Body of pancreas (tissue), 4 donors: ENCODE measurements around the gene MELK. TPM values are rescaled to one million over a fixed set of nuclear protein-coding genes. Genes with fewer than 3 reads are reported as not detected.

ENCODE experiments used
- ATAC-seq: fragments of 150-250 bp; one replicate; pipeline ENCODE4 v1.9.1; 2016
- DNase-seq, 4 donors: peaks; one replicate each; pipeline ENCODE4 v3.0.0-alpha.2; 2019
- H3K27ac ChIP-seq, 4 donors: fragments of 200-600 bp; sonication (generic); 1 replicate in 3 of 4; 2 replicates in 1 of 4; pipeline versions ENCODE4 v1.5.1 to v1.6.1; 2016 to 2019; ENCODE audit warnings: mild to moderate bottlenecking in 1 of 4, mixed read lengths in 1 of 4, moderate library complexity in 1 of 4
- H3K27me3 ChIP-seq, 2 donors: fragments of 200-600 bp; sonication (generic); one replicate each; pipeline ENCODE4 v1.6.0; 2016; ENCODE audit warnings: mild to moderate bottlenecking in 1 of 2
- H3K36me3 ChIP-seq, 2 donors: fragments of 200-600 bp; sonication (generic); replicated peaks in 1 of 2; 2 replicates each; pipeline ENCODE4 v1.5.1; 2016; ENCODE audit warnings: low read depth in 2 of 2; ENCODE audit not compliant: insufficient read depth in 1 of 2
- H3K4me1 ChIP-seq: fragments of 200-600 bp; sonication (generic); one replicate; pipeline ENCODE4 v1.6.0; 2016
- H3K4me3 ChIP-seq, 2 donors: fragments of 200-600 bp; sonication (generic); 1 replicate in 1 of 2; 2 replicates in 1 of 2; pipeline ENCODE4 v1.5.1; 2016 to 2019
- H3K9me3 ChIP-seq, 3 donors: fragments of 200-600 bp; sonication (generic); 1 replicate in 2 of 3; 2 replicates in 1 of 3; pipeline ENCODE4 v1.5.1; 2016
- CTCF ChIP-seq, 7 experiments: fragments of 450-650 bp in 4 of 7; fragments of 200-600 bp in 3 of 7; sonication (generic) in 3 of 7; IDR thresholded peaks; one replicate each; pipeline ENCODE4 v1.5.1; 2016 to 2019; ENCODE audit warnings: antibody characterized with exemption in 7 of 7
- POLR2A ChIP-seq, 3 donors: fragments of 450-650 bp; IDR thresholded peaks; one replicate each; pipeline ENCODE4 v1.6.1; 2016; ENCODE audit warnings: antibody characterized with exemption in 3 of 3, mild to moderate bottlenecking in 2 of 3
- WGBS, 2 donors: methylation state at CpG; one replicate each; pipeline ENCODE4 v1.1.5; 2017; 5-methylcytosine and 5-hydroxymethylcytosine counted together
- intact Hi-C: fragments of 100-400 bp; cut with DNase I; formaldehyde crosslinking; loops from one replicate; pipeline ENCODE4 v1.15.1; 2023
- total RNA-seq, 2 donors: library from RNA; depleted of rRNA; stranded (reverse); fragments of >200 nt; gene quantifications; one replicate each; pipeline ENCODE4 v1.1.0, GENCODE V29; 2016

MELK gene
- total RNA-seq, 2 donors from 2014 or later: not detected

- Histone ChIP-seq H3K9me3 (no peaks in the 10 kb centered on the region), H3K4me1 (no peaks in the 10 kb centered on the region), H3K4me3 (no peak overlapping the region), H3K36me3 (no peaks in the 10 kb centered on the region), H3K27ac (no peak overlapping the region), H3K27me3 (no peaks in the 10 kb centered on the region)
- DNase-seq (no peak), ATAC-seq (no peak)
- WGBS, 2 donors: 61 to 62% methylated on average over 3 of the region's 3 CpGs
- intact Hi-C loops: no loop called here
- TF ChIP-seq POLR2A (IDR thresholded peaks at IDR 0.05) (no peak), CTCF (IDR thresholded peaks at IDR 0.05) (no peak)
Measured at GRCh38 chr9:36717276-36717675, 144.6 kb downstream of the MELK start.

GRCh38 chr9:36718612-36719011 is 145.9 kb downstream of the MELK start:
- Histone ChIP-seq H3K9me3 (no peaks in the 10 kb centered on the region), H3K27ac (no peak overlapping the region), H3K27me3 (no peaks in the 10 kb centered on the region), H3K4me1 (no peaks in the 10 kb centered on the region), H3K36me3 (no peaks in the 10 kb centered on the region), H3K4me3 (no peak overlapping the region)
- WGBS, 2 donors: 7 to 12% methylated on average over 1 of the region's 1 CpG
- DNase-seq (no peak), ATAC-seq (no peak)
- TF ChIP-seq POLR2A (IDR thresholded peaks at IDR 0.05) (no peak), CTCF (IDR thresholded peaks at IDR 0.05) (no peak)
- intact Hi-C loops: no loop called here

- intact Hi-C loops: no loop called here
- no peak for DNase-seq
- no peak overlapping the region for H3K27ac ChIP-seq
- no peak overlapping the region for H3K4me3 ChIP-seq
- H3K27me3 ChIP-seq: no peaks in the 10 kb centered on the region
- TF ChIP-seq POLR2A (IDR thresholded peaks at IDR 0.05): no peak
- TF ChIP-seq CTCF (IDR thresholded peaks at IDR 0.05): no peak
- 81 to 88% methylated on average over 9 of the region's 9 CpGs for WGBS, 2 donors
- no peaks in the 10 kb centered on the region for H3K4me1 ChIP-seq
- H3K36me3 ChIP-seq: no peaks in the 10 kb centered on the region
- no peak for ATAC-seq
- H3K9me3 ChIP-seq: no peaks in the 10 kb centered on the region
Measured at GRCh38 chr9:36720043-36720442, 147.3 kb downstream of the MELK start.

- WGBS, 2 donors: 60 to 62% methylated on average over 8 of the region's 8 CpGs
- ATAC-seq (no peak), DNase-seq (peak; percentile 14 to 53 (median 40))
- Histone ChIP-seq H3K4me3 (no peak overlapping the region), H3K36me3 (no peaks in the 10 kb centered on the region), H3K9me3 (no peaks in the 10 kb centered on the region), H3K4me1 (no peaks in the 10 kb centered on the region), H3K27me3 (no peaks in the 10 kb centered on the region), H3K27ac (no peak overlapping the region)
- intact Hi-C loops: no loop called here
- no peak for TF ChIP-seq POLR2A (IDR thresholded peaks at IDR 0.05)
- no peak for TF ChIP-seq CTCF (IDR thresholded peaks at IDR 0.05)
Measured at GRCh38 chr9:36721846-36722588, 149.3 kb downstream of the MELK start.

GRCh38 chr9:36725777-36726356 is 153.2 kb downstream of the MELK start:
- intact Hi-C loops: no loop called here
- DNase-seq (no peak), ATAC-seq (no peak)
- Histone ChIP-seq H3K36me3 (no peaks in the 10 kb centered on the region), H3K27me3 (no peaks in the 10 kb centered on the region), H3K4me3 (no peak overlapping the region), H3K9me3 (no peaks in the 10 kb centered on the region), H3K4me1 (no peaks in the 10 kb centered on the region), H3K27ac (no peak overlapping the region)
- 44 to 46% methylated on average over 3 of the region's 3 CpGs for WGBS, 2 donors
- TF ChIP-seq POLR2A (IDR thresholded peaks at IDR 0.05) (no peak), CTCF (IDR thresholded peaks at IDR 0.05) (no peak)
